ENCODE data around the gene KCTD15.

DNA sequence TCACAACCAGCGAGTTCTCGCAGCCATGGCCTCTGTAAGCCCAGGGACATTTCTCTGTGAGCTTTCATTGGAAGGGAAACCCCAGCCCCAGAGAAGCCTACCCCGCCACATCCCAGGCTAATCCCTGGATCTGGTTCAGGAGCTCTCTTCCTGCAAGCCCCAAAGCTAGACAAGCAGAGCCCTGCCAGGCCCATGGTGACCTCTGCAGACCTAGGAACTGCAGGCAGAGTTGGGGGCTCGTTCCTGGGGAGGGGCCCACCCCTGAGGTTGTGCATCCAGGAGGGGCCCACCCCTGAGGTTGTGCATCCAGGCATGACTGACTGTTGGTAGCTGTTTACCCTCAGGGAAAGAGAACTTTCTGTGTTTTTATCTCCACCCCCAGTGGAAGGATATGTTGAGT, 21.7 kb downstream of the KCTD15 start:
- TF ChIP-seq, protein P1, sequence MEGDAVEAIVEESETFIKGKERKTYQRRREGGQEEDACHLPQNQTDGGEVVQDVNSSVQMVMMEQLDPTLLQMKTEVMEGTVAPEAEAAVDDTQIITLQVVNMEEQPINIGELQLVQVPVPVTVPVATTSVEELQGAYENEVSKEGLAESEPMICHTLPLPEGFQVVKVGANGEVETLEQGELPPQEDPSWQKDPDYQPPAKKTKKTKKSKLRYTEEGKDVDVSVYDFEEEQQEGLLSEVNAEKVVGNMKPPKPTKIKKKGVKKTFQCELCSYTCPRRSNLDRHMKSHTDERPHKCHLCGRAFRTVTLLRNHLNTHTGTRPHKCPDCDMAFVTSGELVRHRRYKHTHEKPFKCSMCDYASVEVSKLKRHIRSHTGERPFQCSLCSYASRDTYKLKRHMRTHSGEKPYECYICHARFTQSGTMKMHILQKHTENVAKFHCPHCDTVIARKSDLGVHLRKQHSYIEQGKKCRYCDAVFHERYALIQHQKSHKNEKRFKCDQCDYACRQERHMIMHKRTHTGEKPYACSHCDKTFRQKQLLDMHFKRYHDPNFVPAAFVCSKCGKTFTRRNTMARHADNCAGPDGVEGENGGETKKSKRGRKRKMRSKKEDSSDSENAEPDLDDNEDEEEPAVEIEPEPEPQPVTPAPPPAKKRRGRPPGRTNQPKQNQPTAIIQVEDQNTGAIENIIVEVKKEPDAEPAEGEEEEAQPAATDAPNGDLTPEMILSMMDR (conservative IDR thresholded peaks at IDR 0.05; ENCODE audit: low read length): no peak
- TF ChIP-seq EZH2phosphoT487 (IDR thresholded peaks at IDR 0.05; ENCODE audit: borderline replicate concordance): no peak

Data from Loucy (cell line).